GM19025 (cell line): ENCODE results near the gene TOMM22.
"Not testable (repeated sequence)": the region's sequence is repeated elsewhere in the genome, so short reads cannot be mapped to it uniquely, and the experiment has no call there.

Source experiments
- ATAC-seq: cut with Tn5 transposase; IDR thresholded peaks from one replicate; pipeline ENCODE4 v1.9.1; 2021; ENCODE audit warnings: mild to moderate bottlenecking, low read depth, moderate library complexity; ENCODE audit not compliant: unreplicated experiment

TOMM22 gene

DNA sequence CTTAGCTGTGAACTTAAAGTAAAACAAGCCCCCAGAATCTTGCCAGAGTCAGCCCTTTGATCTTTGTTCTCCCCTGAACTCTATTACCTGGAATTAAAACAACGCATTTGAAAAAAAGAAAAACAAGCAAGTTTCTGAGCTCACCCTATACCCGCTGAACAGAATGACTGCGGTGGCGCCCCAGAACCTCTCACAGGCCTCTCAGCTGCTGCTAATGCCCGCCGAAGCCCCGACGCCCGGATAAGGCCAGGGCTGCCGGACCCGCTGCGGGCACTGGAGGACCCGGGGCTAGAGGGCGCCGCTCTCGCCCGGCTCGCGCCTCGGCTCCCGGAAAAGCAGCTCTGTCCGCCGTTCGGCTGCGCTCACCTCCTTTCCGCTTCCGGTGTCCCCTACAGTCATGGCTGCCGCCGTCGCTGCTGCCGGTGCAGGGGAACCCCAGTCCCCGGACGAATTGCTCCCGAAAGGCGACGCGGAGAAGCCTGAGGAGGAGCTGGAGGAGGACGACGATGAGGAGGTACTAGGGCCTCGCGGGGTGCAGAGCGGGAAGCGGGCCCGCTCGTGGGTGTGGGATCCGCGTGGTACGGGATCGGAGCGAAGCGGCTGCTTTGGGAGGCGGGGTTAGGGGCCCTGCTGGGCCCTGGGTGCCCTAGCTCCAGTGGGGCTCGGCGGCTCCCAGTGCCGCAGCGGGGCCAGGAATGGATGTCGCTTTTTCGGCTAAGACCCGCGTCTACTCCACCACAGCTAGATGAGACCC lies at the start of gene TOMM22:
TSS of gene TOMM22 (plus strand) at position 376 of the 754 bp plus-strand sequence. CDS start at position 398, 22 bp downstream.
- peak; percentile 96 for ATAC-seq

GRCh38 chr22:38632528-38632927 lies 49.2 kb upstream of the TOMM22 start:
- no peak for ATAC-seq

GRCh38 chr22:38638216-38638615 lies 43.5 kb upstream of the TOMM22 start:
- no peak for ATAC-seq

DNA sequence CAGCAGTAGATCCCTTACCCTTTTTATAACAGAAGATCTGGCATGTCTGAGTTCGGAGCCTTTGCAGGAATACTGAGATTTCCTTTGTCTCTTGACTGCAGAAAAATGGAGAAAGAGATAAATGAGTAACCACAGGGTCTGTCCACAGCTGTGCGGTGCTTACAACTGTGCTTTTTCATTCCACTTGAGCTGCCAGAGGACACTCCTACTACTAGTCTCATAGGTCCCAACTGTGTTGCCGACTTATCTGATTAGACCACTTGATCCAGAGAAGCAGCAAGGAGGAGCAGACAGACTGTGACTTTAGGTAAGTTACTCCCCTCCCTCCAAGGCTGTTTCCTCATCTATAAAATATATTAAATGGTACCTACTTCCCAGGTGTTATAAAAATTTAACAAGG lies 43.0 kb upstream of the TOMM22 start:
- ATAC-seq: no peak

DNA sequence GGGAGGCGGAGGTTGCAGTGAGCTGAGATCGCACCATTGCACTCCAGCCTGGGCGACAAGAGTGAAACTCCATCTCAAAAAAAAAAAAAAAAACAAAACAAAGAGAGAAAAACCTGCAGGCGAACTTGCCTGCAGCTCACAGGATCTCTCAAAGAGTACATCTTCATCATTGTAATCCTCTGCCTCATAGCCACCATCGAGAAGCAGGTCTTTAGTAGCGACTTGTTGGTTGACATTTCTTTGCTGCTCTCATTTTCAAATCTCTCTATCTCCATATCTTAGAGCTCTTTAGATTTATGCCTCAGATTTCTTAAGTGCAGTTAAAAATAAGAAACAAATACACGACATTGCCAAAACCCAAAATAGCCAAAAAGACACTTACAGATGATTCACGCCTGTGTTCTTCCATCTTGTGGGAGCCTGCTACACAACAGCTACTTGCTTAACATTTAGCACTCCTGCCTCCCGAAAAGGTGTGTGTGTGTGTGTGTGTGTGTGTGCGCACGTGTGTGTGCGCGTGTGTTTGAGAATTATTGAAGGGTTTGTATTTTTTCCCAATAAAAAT lies 40.2 kb upstream of the TOMM22 start:
- no peak for ATAC-seq

DNA sequence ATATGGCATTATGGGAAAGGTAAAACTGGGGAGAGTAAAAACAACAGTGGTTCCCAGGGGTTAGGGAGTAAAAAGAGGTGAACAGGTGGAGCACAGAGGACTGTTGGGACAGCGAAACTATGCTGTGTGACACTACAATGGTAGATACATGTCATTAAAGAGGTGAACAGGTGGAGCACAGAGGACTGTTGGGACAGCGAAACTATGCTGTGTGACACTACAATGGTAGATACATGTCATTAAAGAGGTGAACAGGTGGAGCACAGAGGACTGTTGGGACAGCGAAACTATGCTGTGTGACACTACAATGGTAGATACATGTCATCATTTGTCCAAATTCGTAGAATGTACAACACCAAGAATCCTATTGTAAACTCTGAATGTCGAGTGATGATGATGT lies 37.5 kb upstream of the TOMM22 start:
- not testable (repeated sequence) for ATAC-seq

GRCh38 chr22:38645430-38645829 lies 36.3 kb upstream of the TOMM22 start:
- ATAC-seq: no peak

DNA sequence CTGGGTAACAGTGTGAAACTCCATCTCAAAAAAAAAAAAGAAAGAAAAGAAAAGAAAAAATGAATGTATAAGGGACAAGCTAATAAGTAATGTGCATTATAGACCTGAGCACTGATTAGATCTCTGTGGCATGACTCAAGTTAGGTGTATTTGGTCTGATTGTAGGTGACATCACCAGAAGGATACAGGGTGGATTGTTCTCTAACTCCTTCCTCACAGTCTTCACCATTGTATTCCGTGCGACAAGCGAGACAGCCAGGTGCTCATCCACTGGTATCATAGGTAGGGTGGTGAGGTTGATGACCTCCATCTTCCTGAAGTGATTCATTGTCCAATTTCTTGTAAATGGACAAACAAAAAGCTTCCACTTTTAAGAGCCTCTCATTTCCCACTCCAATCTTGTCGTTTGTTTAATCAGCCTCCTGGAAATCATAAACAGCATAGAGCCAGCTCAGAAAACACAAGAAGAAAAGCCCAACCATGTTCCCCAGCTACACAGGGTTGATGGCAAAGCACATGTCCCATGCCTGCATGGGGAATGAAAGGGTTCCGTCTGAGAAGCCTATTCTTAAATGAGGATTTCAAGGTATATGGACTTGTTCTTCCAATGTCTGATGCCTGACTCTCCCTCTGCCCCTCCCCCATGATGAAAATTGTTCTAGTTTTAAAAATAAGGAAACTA lies 31.8 kb upstream of the TOMM22 start:
- no peak for ATAC-seq

- ATAC-seq: no peak
Observed at GRCh38 chr22:38652859-38653258, 28.9 kb upstream of the TOMM22 start.

GRCh38 chr22:38653741-38654140 lies 28.0 kb upstream of the TOMM22 start:
- ATAC-seq: no peak

GRCh38 chr22:38655519-38656255 lies 26.1 kb upstream of the TOMM22 start:
- ATAC-seq: no peak

GRCh38 chr22:38656256-38657044 lies 25.3 kb upstream of the TOMM22 start, which contains the start of the genes CBY1 and FAM227A:
CBY1 (plus strand) TSS chr22:38656638; CDS start chr22:38668055, 11,417 bp downstream.
FAM227A (minus strand) TSS chr22:38656392; CDS start chr22:38650168, 6,224 bp downstream.
- peak; percentile 64 for ATAC-seq

DNA sequence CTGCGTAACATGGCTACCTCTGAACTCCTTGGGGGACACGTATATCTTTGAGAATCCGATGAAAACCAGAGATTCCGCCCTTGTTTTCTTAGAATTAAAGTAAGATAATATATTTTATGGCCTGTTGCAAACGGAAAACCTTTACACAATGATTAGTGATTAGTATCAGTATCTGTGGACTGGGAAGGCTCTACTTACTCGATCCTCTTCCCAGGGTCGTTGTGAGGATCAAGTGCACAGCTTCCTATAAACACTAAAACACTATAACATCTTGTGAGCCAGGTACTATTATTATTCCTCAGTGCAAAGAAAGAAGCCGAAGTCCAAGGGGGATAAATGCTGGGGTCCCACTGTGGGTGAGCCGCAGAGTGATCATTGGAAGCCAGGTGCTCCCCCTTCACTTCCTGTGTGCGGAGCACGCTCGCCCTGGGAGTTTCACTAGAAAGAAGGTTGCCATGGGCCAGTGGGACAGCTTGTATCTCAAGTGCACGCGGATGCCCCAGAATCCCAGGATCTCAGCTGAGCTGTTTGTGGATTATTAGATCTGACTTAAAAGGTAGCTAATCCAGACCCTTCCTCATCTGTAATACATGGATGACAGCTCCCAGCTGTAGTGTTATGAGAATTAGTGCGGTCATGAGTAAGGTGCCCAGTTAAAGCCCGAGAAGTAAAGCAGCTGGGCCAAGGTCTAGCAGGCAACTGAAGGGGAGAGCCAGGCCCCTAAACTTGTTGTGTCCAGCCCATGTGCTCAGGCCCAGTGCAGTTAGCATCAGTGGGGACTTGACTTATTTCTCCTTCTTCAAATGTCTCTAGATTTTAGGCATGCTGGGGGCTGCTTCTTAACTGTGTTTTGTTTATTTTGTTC lies 24.5 kb upstream of the TOMM22 start:
- ATAC-seq: peak; percentile 21

DNA sequence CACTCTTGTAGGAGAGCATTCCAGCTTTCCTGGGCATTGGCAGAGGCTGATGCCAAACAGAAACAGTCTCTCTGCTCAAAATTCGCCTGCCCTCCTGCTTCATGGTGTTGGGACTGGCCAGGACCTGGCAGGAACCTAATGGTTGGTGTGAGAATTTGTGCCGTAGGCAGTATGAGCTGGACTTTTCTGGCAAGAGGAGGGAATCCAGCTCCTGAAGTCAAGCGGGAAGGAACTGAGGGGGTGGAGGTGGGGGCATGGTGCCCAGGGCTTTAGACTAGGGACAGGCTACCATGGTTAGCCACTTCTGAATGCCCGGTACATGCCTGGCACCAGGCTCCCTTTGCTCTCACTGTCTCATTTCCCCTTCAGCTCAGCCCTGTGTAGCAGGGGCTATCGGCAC lies 6.9 kb upstream of the TOMM22 start:
- ATAC-seq: no peak

DNA sequence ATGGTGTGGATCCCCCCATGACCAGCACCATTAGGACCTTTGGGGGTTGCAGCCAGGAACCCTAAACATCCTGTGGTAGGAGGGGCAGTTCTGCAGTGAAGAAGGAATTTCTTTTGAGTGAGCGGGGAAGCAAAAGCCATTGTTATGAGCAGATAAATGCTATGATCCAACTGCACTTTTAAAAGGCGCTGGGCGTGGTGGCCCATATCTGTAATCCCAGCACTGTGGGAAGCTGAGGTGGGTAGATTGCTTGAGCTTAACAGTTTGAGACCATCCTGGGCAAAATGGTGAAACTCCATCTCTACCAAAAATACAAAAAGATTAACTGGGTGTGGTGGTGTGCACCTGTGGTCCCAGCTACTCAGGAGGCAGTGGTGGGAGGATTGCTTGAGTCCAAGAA lies 5.9 kb upstream of the TOMM22 start:
- no peak for ATAC-seq

GRCh38 chr22:38684895-38685294 lies 3.1 kb downstream of the TOMM22 start:
- ATAC-seq: no peak

GRCh38 chr22:38685761-38686160 lies 4.0 kb downstream of the TOMM22 start:
- no peak for ATAC-seq

DNA sequence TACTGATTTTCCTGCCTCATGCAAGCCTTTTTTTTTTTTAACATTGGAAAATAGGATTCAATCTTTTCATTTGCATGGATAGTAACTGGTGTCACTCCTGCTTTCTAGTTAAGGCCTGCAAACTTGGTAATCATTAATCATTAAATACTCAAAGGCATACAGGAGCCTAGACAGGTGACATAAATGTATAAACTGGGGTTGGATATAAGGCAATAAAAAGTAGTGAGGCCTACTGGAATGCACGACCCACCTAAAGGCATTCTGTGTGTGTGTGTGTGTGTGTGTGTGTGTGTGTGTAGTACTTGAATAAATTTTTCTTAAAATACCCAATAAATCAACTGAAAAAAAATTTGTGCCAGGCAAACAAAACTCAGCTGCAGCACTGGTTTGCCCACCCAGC lies 7.9 kb downstream of the TOMM22 start:
- no peak for ATAC-seq

DNA sequence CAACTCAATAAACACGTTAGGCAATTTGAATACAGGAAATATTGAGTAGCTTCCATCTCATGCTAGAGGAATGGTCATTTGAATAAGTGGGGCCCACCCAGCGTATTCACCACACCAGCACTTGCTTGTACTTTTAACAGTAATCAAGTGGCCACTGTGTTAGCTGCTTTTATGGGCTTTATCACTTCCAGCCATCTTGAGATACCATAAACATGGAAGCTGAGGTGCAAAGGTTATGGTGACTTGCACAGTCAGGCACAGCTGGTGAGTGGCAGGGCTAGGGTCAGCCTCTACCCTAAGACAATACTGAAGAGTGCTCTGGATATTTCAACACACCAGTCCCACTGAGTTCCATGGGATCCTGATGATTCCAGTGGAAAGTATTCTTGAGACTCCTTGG lies 12.3 kb downstream of the TOMM22 start:
- no peak for ATAC-seq
